MM.1S (cell line): ENCODE measurements around the gene AGAP2.

Source experiments
- CTCF ChIP-seq: fragments of 300-600 bp; sonication (generic); IDR thresholded peaks from 2 replicates; pipeline ENCODE4 v1.5.1; 2016; ENCODE audit warnings: antibody characterized with exemption, low read length, mixed read lengths
- EZH2 ChIP-seq: fragments of 300-600 bp; sonication (generic); optimal IDR thresholded peaks from 2 replicates; pipeline ENCODE3; 2017; ENCODE audit warnings: low read depth, mild to moderate bottlenecking, antibody characterized with exemption, low read length, mixed read lengths

- TF ChIP-seq CTCF, result no peak
- TF ChIP-seq EZH2, result no peak
These were observed 34.1 kb upstream of the AGAP2 start, which contains the start of gene EEF1AKMT3 for GRCh38 chr12:57772429-57773322.
